ENCODE data around the gene CHD9. TPM values are rescaled to one million over a fixed set of nuclear protein-coding genes. Genes with fewer than 3 reads are reported as not detected.
"Not testable (repeated sequence)": the region's sequence is repeated elsewhere in the genome, so short reads cannot be mapped to it uniquely, and the experiment has no call there.

The CHD9 gene
- total RNA-seq, 2 donors from 2014 or later, result 68.6 to 73.7 TPM

- intact Hi-C loops (cut with DNase I, micrococcal nuclease), result no loop called here
- ATAC-seq (peak; percentile 86), DNase-seq (no peak)
These were observed 228.5 kb downstream of the CHD9 start for GRCh38 chr16:53282975-53283946.

DNA sequence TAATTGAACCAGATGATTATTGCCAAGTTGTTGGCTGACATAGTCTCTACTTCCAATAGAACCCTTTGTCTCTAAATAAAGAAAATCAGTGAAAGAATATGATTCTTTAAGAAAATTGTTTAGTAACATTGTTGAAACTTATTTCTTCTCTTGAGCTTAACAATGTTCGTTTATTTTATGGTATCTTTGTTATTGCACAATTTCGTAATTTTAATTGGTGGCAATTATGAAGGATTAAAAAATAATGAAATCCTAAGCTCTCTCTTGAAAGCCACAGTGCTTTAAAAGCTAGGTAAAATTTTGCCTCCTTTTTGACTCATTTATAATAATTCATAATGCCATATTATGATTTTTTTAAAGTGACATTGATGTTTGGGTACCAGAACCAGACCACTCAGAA lies 230.4 kb downstream of the CHD9 start:
- DNase-seq (no peak), ATAC-seq (no peak)
- intact Hi-C loops (cut with DNase I, micrococcal nuclease), result no loop called here

GRCh38 chr16:53290520-53290919 lies 235.7 kb downstream of the CHD9 start:
- no peak for DNase-seq
- intact Hi-C loops (cut with DNase I, micrococcal nuclease), result no loop called here
- ATAC-seq, result no peak

- no peak for DNase-seq
- intact Hi-C loops (cut with DNase I, micrococcal nuclease), result no loop called here
- ATAC-seq, result peak; percentile 85
These were observed 237.1 kb downstream of the CHD9 start for GRCh38 chr16:53291757-53292392.

DNA sequence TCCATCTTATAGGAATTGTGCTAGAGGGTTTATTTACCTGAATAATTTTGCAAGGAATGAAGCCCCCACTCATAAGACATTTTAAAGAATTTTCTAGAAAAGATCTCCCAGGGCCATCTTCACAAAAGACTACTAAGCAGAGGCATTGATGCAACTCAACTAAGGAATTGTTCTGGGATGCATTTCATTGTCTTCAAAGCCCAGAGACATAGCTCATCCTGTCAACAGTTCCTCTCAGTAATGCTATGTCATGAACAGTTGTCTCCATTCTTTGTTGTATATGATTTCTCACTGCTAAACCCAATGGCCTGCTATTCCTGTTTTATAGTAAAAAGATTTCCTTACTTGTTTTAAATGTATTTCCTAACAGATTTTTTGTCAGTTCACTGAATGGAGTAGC lies 242.7 kb downstream of the CHD9 start:
- intact Hi-C loops (cut with DNase I, micrococcal nuclease), result no loop called here
- ATAC-seq (no peak), DNase-seq (no peak)

- ATAC-seq, result no peak
- intact Hi-C loops (cut with DNase I, micrococcal nuclease), result loop anchor here in 1 of 2 donors (10.0 kb wide), 1 partner anchor 70 kb away; no protein-coding TSS in a partner anchor
- no peak for DNase-seq
These were observed 249.5 kb downstream of the CHD9 start for GRCh38 chr16:53304334-53304733.

- DNase-seq (no peak), ATAC-seq (no peak)
- intact Hi-C loops (cut with DNase I, micrococcal nuclease), result loop anchor here in 1 of 2 donors (10.0 kb wide), 1 partner anchor 71 kb away; no protein-coding TSS in a partner anchor
These were observed 251.0 kb downstream of the CHD9 start for GRCh38 chr16:53305743-53306142.

DNA sequence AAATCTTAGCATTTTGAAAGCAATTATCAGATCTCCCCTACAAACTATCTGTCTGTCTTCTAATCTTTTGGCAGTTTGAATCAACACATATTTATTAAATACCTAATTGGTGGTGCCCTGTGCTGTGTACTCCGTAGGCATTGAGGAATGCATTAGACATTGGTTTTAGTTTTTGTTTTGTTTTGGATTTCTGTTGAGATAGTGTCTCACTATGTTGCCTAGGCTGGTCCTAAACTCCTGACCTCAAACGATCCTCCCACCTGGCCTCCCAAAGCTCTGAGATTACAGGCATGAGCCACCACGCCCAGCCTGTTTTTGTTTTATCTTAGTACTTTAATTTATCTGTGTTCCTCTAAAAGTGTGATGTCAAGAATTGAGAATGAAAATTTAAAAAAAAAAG lies 254.7 kb downstream of the CHD9 start:
- no peak for ATAC-seq
- intact Hi-C loops (cut with DNase I, micrococcal nuclease), result loop anchor here in 1 of 2 donors (10.0 kb wide), 1 partner anchor 75 kb away; no protein-coding TSS in a partner anchor

DNA sequence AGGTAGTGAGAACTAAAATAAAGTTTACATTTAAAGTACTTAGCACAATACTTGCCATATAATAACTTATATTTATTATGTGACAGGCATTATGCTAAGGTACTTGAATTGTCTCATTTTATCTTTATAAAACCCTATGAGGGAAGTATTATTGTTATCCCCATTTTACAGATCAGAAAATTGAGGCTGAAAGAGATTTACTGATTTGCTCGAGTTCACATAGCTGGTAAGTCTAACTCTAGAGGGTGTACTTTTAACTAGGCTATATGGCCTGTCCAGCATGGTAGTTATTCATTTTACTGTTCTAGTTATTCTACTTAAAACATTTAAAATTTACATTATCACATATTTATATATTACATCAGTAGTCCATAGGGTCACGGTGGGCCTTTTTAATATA lies 266.2 kb downstream of the CHD9 start:
- intact Hi-C loops (cut with DNase I, micrococcal nuclease), result no loop called here
- ATAC-seq, result no peak
- DNase-seq, result no peak

More for the DNA sequence above, 254.7 kb downstream of the CHD9 start:
- no peak for DNase-seq

- ATAC-seq, result no peak
- DNase-seq, result no peak
- intact Hi-C loops (cut with DNase I, micrococcal nuclease), result no loop called here
These were observed 269.1 kb downstream of the CHD9 start for GRCh38 chr16:53323924-53324323.

DNA sequence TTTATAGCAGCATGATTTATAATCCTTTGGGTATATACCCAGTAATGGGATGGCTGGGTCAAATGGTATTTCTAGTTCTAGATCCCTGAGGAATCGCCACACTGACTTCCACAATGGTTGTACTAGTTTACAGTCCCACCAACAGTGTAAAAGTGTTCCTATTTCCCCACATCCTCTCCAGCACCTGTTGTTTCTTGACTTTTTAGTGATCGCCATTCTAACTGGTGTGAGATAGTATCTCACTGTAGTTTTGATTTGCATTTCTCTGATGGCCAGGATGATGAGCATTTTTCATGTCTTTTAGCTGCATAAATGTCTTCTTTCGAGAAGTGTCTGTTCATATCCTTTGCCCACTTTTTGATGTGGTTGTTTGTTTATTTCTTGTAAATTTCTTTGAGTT lies 276.2 kb downstream of the CHD9 start:
- ATAC-seq; DNase-seq; intact Hi-C loops (cut with DNase I, micrococcal nuclease): not testable (repeated sequence)

GRCh38 chr16:53334581-53334980 lies 279.8 kb downstream of the CHD9 start:
- ATAC-seq (no peak), DNase-seq (no peak)
- intact Hi-C loops (cut with DNase I, micrococcal nuclease), result no loop called here

- DNase-seq (no peak), ATAC-seq (no peak)
- intact Hi-C loops (cut with DNase I, micrococcal nuclease), result no loop called here
These were observed 282.5 kb downstream of the CHD9 start for GRCh38 chr16:53337294-53337693.

DNA sequence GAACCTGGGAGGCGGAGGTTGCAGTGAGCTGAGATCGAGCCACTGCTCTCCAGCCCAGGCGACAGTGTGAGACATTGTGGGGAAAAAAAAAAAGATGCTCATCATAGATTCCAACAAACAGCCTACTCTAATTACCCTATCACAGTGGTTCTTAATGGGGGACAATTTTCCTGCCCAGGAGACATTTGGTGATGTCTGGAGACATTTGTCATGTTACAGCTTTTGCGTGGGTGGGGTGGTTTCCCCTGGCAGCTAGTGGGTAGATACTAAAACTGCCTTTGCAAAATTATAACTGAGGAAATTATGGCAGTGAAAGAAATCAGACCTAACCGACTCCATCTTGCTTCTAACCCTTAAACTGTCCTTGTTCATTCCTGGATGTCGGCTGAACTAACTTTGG lies 287.0 kb downstream of the CHD9 start:
- no peak for DNase-seq
- intact Hi-C loops (cut with DNase I, micrococcal nuclease), result no loop called here
- no peak for ATAC-seq

- no peak for DNase-seq
- intact Hi-C loops (cut with DNase I, micrococcal nuclease), result no loop called here
These were observed 300.3 kb downstream of the CHD9 start for GRCh38 chr16:53355064-53355463.

DNA sequence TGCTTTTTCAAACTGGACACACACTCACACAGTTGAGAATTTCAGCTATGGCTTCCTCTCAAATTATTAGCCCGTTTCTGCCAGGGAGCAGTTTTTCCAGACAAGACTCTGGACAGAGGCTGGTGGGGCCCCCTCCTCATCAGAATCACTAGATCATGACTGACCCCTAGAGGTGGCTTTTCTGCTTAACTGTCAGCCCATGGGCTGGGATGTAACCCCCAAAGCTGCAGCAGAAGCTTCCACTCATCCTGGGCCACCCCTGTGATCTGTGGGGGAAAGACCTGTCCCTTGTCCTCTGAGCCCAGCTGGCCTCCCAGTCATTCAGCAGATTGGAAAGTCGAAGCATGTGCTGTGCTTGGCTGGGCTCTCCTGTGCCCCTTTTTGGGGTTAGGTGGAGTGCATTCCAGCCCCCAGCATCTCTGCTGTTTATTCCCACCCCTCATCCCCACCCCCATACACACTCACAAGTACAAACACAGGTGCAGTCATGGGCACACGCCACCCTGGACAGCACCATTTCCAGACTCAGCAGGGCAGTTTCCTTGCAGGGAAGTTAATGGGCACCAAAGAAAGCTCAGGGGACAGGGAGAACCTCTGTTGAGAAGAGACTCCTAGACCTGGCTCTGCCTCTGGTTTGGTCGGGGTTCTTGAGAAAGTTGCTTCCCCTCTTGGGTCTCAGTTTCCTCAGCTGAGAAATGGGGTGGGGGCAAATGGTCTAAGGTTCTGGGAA lies 301.9 kb downstream of the CHD9 start:
- DNase-seq, result no peak
- ATAC-seq, result no peak
- intact Hi-C loops (cut with DNase I, micrococcal nuclease), result no loop called here

More at GRCh38 chr16:53355064-53355463, 300.3 kb downstream of the CHD9 start:
- ATAC-seq, result no peak

DNA sequence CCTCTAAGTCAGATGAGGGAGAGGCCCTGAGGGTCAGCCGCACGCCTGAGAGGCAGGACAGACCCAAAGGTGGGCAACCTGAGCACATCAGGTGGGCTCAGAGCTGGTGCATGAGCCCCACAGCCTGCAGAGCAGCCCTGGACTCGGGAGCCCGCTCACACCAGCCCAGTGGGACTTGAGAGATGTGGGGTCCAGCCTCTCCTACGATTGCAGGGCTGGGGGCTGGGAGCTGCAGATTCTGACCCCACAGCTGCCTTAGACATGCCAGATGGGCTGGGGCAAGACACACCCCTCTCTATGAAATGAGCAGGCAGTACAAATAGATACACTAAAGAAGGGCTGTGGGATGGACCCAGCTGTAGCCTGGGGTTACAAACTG lies 302.4 kb downstream of the CHD9 start:
- ATAC-seq, result no peak
- intact Hi-C loops (cut with DNase I, micrococcal nuclease), result no loop called here

DNA sequence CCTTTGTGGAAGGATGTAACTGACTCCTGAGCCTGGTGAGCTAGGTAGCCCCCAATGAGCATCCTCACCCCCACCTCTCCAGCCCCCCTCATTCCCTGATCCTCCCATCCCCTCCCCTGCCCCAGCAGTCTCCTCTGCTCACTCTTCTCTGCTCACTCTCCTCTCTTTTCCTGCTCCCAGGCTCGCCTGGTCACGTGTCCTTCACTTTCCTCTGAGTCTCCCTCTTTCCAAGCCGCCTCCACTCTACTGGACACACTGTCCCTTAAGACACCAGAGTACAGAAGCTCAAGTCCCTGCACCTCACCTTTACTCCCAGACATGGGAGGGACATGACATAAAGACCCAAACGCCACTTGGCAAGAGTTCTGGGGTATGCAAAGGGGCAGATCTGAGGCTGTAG lies 303.2 kb downstream of the CHD9 start:
- intact Hi-C loops (cut with DNase I, micrococcal nuclease), result no loop called here
- ATAC-seq (no peak), DNase-seq (no peak)

More for the DNA sequence above, 302.4 kb downstream of the CHD9 start:
- no peak for DNase-seq

GRCh38 chr16:53358884-53359283 lies 304.1 kb downstream of the CHD9 start:
- ATAC-seq (no peak), DNase-seq (no peak)
- intact Hi-C loops (cut with DNase I, micrococcal nuclease), result no loop called here

All from left colon (tissue), 2 donors.